ENCODE data around the gene NEGR1.
"Not testable (repeated sequence)": the region's sequence is repeated elsewhere in the genome, so short reads cannot be mapped to it uniquely, and the experiment has no call there.

The NEGR1 gene

GRCh38 chr1:72282271-72283021, at the start of gene NEGR1:
TSS of gene NEGR1 (minus strand) at chr1:72282539.
- peak; percentile 83 to 93 (median 92) for DNase-seq

- DNase-seq = no peak
Measured at GRCh38 chr1:72326494-72326893, 44.2 kb upstream of the NEGR1 start.

- no peak for DNase-seq
Measured at GRCh38 chr1:72324451-72324850, 42.1 kb upstream of the NEGR1 start.

- no peak for DNase-seq
Measured at GRCh38 chr1:72322910-72323309, 40.6 kb upstream of the NEGR1 start.

GRCh38 chr1:72296501-72296900, 14.2 kb upstream of the NEGR1 start:
- no peak for DNase-seq

- peak in 2 of 3 donors; percentile 53 to 57 for DNase-seq
Measured at GRCh38 chr1:72288886-72289285, 6.5 kb upstream of the NEGR1 start.

- no peak for DNase-seq
Measured at GRCh38 chr1:72286401-72286800, 4.1 kb upstream of the NEGR1 start.

- no peak for DNase-seq
Measured at GRCh38 chr1:72285074-72285425, 2.7 kb upstream of the NEGR1 start.

- DNase-seq = peak in 2 of 3 donors; percentile 30 to 33
Measured at GRCh38 chr1:72284348-72285073, 2.2 kb upstream of the NEGR1 start.

GRCh38 chr1:72284084-72284347, 1.7 kb upstream of the NEGR1 start:
- DNase-seq = peak in 1 of 3 donors; percentile 42

GRCh38 chr1:72283307-72284083, 1.2 kb upstream of the NEGR1 start:
- peak; percentile 55 to 79 (median 71) for DNase-seq

GRCh38 chr1:72283022-72283306, 625 bp upstream of the NEGR1 start:
- no peak for DNase-seq

- DNase-seq = no peak
Measured at GRCh38 chr1:72281637-72282270, 585 bp downstream of the NEGR1 start.

- DNase-seq = peak; percentile 21 to 53 (median 52)
Measured at GRCh38 chr1:72281144-72281543, 1.2 kb downstream of the NEGR1 start.

- no peak for DNase-seq
Measured at GRCh38 chr1:72280711-72281110, 1.6 kb downstream of the NEGR1 start.

GRCh38 chr1:72280131-72280530, 2.2 kb downstream of the NEGR1 start:
- DNase-seq = no peak

- peak in 2 of 3 donors; percentile 10 to 20 for DNase-seq
Measured at GRCh38 chr1:72278461-72278860, 3.9 kb downstream of the NEGR1 start.

GRCh38 chr1:72271555-72272085, 10.7 kb downstream of the NEGR1 start:
- DNase-seq = peak in 2 of 3 donors; percentile 12 to 32

GRCh38 chr1:72262735-72263134, 19.6 kb downstream of the NEGR1 start:
- no peak for DNase-seq

GRCh38 chr1:72253132-72253531, 29.2 kb downstream of the NEGR1 start:
- no peak for DNase-seq

GRCh38 chr1:72241397-72241796, 40.9 kb downstream of the NEGR1 start:
- no peak for DNase-seq

- DNase-seq = not testable (repeated sequence)
Measured at GRCh38 chr1:72235931-72236330, 46.4 kb downstream of the NEGR1 start.

GRCh38 chr1:72235062-72235461, 47.3 kb downstream of the NEGR1 start:
- DNase-seq = no peak
